Measurements from ENCODE around the gene STX8. TPM values are rescaled to one million over a fixed set of nuclear protein-coding genes. Genes with fewer than 3 reads are reported as not detected.

STX8 gene
- total RNA-seq, 2 donors from 2014 or later: 41.6 to 57.2 TPM

DNA sequence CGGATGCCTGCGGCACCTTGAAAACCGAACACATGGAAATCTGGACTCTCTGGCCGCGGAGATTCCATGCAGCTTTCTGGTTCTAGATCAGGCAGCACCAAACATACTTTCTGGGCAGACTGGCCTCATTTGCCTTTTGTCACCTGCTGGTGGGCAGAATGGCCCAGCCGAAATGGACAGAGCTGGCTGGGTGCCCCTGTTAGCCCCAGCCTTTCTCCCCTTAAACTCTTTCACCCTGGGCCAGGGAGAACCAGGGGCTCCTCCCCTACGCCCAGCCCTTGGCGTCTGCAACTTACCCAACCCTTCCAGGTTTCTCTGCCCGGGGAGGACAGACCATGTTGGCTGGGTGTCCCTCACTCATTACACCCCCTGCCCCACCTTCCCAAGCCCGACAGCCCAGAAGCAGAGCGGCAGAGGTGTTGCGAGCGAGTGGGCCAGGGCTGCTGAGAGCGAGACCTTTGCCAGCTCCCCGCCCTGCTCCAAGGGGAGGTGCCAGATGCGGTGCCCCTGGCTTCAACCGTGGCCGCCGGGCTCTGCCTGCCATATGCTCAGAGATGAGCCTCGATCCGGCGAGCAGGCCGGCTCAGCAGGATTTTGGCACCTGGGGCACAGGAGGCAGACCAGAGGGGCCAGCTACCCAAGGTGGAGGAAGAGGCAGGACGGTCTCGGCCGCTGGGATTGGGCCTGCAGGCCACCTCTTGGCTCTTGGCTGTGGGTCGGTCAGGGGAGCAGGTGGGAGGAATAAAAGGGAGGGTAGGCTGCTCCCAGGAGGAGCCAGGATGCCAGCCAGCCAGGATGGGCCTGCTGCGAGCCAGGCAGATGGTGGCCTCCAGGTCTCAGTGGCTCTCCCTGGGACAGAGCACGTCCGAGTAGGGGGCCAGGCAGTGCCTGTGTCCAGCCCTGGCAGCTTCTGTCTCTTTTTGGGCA, 363.0 kb downstream of the STX8 start:
- intact Hi-C loops (cut with DNase I): no loop called here

DNA sequence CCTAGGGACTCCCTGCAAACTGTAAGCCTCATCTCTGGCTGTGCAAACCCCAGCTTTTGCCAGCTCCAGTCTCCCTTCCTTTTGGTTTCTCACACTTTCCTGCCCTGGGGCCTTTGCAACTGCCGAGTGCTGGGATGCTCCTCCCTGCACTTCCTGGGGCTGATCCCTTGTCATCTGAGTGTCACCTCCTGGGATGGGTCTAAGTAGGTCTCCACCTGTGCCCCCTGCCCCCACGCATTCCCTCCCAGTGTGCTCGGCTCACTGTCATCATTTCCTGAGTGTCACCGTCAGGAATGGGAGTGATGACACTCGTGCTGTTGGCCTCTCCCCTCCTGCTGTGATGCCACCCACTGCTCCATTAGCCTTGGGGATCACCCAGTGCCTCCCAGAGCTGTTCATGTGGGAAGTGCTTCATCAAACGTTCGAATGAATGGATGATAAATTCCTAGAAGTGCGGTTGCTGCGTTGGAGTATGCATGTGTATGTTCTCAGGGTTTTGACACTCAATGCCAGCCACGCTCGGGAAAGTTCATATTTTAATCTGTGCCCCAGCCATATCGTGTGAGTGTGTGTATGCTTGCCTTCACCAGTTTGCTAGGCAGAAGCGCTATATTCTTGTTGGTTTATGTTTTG, 364.4 kb downstream of the STX8 start:
- Histone ChIP-seq H3K9ac (ENCODE audit: low read depth in 2 of 2, low read length in 2 of 2) (no peak overlapping the region), H3K27ac (no peak overlapping the region), H3K27me3 (no peaks in the 10 kb centered on the region), H3K9me3 (no peaks in the 10 kb centered on the region), H3K4me1 (peaks cover 2% of the 10 kb centered on the region), H3K36me3 (no peaks in the 10 kb centered on the region), H3K4me3 (no peak overlapping the region)
- intact Hi-C loops (cut with DNase I): no loop called here
- no peak for DNase-seq
- TF ChIP-seq, protein P1, sequence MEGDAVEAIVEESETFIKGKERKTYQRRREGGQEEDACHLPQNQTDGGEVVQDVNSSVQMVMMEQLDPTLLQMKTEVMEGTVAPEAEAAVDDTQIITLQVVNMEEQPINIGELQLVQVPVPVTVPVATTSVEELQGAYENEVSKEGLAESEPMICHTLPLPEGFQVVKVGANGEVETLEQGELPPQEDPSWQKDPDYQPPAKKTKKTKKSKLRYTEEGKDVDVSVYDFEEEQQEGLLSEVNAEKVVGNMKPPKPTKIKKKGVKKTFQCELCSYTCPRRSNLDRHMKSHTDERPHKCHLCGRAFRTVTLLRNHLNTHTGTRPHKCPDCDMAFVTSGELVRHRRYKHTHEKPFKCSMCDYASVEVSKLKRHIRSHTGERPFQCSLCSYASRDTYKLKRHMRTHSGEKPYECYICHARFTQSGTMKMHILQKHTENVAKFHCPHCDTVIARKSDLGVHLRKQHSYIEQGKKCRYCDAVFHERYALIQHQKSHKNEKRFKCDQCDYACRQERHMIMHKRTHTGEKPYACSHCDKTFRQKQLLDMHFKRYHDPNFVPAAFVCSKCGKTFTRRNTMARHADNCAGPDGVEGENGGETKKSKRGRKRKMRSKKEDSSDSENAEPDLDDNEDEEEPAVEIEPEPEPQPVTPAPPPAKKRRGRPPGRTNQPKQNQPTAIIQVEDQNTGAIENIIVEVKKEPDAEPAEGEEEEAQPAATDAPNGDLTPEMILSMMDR (IDR thresholded peaks at IDR 0.05): no peak

More for the DNA sequence above, 363.0 kb downstream of the STX8 start:
- Histone ChIP-seq H3K9ac (ENCODE audit: low read depth in 2 of 2, low read length in 2 of 2) (no peak overlapping the region), H3K4me3 (no peak overlapping the region), H3K4me1 (no peaks in the 10 kb centered on the region), H3K27ac (no peak overlapping the region), H3K27me3 (no peaks in the 10 kb centered on the region), H3K36me3 (no peaks in the 10 kb centered on the region), H3K9me3 (no peaks in the 10 kb centered on the region)
- TF ChIP-seq, protein P1 (IDR thresholded peaks at IDR 0.05): no peak
- DNase-seq: no peak

DNA sequence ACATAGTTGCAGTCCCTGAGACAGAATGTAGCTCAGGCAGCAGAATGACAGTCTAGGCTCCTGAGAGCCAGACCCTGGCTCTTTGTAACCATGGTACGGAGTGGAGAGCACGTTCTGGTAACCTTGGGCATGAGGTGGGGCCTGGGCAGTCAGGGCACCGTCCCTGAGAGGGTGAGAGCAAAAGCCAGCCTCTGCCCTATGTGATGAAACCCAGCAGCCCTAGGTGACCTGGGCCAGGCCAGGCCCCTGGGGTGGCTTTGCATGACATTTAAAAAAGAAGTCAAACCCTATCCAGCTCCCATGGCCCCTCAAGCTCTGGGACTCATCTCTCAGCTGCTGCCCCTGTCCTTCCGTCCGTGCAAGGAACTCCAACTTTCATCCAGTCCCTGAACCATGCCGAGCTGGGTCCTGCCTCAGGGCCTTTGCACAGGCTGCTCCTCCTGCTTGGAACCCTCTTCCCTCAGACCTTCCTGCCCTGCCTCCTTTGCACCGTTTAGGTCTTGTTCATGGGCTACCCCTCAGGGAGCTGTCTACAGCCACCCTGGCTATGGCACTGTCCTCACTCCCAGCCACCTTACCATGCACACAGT, 365.7 kb downstream of the STX8 start:
- intact Hi-C loops (cut with DNase I): no loop called here
- Histone ChIP-seq H3K27me3 (no peaks in the 10 kb centered on the region), H3K9ac (ENCODE audit: low read depth in 2 of 2, low read length in 2 of 2) (no peak overlapping the region), H3K4me1 (peaks cover 8% of the 10 kb centered on the region), H3K4me3 (no peak overlapping the region), H3K27ac (no peak overlapping the region), H3K36me3 (no peaks in the 10 kb centered on the region), H3K9me3 (no peaks in the 10 kb centered on the region)
- TF ChIP-seq, protein P1 (IDR thresholded peaks at IDR 0.05): no peak
- DNase-seq: no peak

DNA sequence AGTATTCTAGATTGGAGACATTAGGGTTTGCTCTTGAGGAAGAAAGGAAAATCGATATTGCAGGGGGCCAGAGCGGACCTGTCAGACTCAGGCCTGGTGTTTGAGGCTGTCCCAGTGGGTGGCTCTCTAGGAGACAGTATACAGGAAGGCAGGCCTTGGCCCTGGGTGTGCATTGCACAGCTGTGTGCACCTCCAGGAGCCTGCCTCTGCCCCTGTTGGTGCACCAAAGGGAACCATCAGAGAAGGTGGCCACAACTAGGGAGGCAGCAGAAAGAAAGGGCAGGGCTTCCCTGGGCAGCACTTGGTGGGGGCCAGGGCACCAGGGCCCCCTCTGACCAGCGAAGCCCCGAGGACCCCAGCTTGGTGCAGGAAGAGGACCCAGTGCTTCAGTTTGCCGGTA, 366.3 kb downstream of the STX8 start:
- intact Hi-C loops (cut with DNase I): no loop called here

More for the DNA sequence above, 366.3 kb downstream of the STX8 start:
- no peak overlapping the region for H3K4me3 ChIP-seq
- peaks cover 8% of the 10 kb centered on the region for H3K4me1 ChIP-seq
- no peak overlapping the region for H3K9ac ChIP-seq (ENCODE audit: low read depth in 2 of 2, low read length in 2 of 2)
- TF ChIP-seq, protein P1 (IDR thresholded peaks at IDR 0.05): no peak
- DNase-seq: no peak
- no peaks in the 10 kb centered on the region for H3K9me3 ChIP-seq
- H3K27ac ChIP-seq: no peak overlapping the region
- no peaks in the 10 kb centered on the region for H3K27me3 ChIP-seq
- H3K36me3 ChIP-seq: no peaks in the 10 kb centered on the region
